Measurements from ENCODE around the gene MCM3AP.

The MCM3AP gene

GRCh38 chr21:46220275-46220810 is 65.1 kb downstream of the MCM3AP start:
- Histone ChIP-seq H3K27me3 (ENCODE audit: control insufficient read depth, insufficient read depth, low read length) (no peaks in the 10 kb centered on the region), H3K4me3 (ENCODE audit: low read length) (no peak overlapping the region), H3K36me3 (ENCODE audit: control insufficient read depth, low read depth, low read length) (peaks cover 34% of the 10 kb centered on the region), H3K4me1 (ENCODE audit: control insufficient read depth, low read depth, low read length) (no peaks in the 10 kb centered on the region), H3K9ac (ENCODE audit: low read length) (no peak overlapping the region), H3K27ac (ENCODE audit: low read length) (no peak overlapping the region), H3K9me3 (ENCODE audit: control insufficient read depth, low read depth, low read length) (no peaks in the 10 kb centered on the region)

GRCh38 chr21:46219591-46220239 is 65.7 kb downstream of the MCM3AP start:
- Histone ChIP-seq H3K27me3 (ENCODE audit: control insufficient read depth, insufficient read depth, low read length) (no peaks in the 10 kb centered on the region), H3K36me3 (ENCODE audit: control insufficient read depth, low read depth, low read length) (peaks cover 34% of the 10 kb centered on the region), H3K4me3 (ENCODE audit: low read length) (no peak overlapping the region), H3K4me1 (ENCODE audit: control insufficient read depth, low read depth, low read length) (no peaks in the 10 kb centered on the region), H3K27ac (ENCODE audit: low read length) (no peak overlapping the region), H3K9ac (ENCODE audit: low read length) (no peak overlapping the region), H3K9me3 (ENCODE audit: control insufficient read depth, low read depth, low read length) (no peaks in the 10 kb centered on the region)

GRCh38 chr21:46218906-46219590 is 66.4 kb downstream of the MCM3AP start:
- H3K27ac ChIP-seq (ENCODE audit: low read length): no peak overlapping the region
- H3K9ac ChIP-seq (ENCODE audit: low read length): no peak overlapping the region
- peaks cover 38% of the 10 kb centered on the region for H3K36me3 ChIP-seq (ENCODE audit: control insufficient read depth, low read depth, low read length)

GRCh38 chr21:46217511-46218196 is 67.8 kb downstream of the MCM3AP start:
- Histone ChIP-seq H3K27me3 (ENCODE audit: control insufficient read depth, insufficient read depth, low read length) (no peaks in the 10 kb centered on the region), H3K4me1 (ENCODE audit: control insufficient read depth, low read depth, low read length) (no peaks in the 10 kb centered on the region), H3K9me3 (ENCODE audit: control insufficient read depth, low read depth, low read length) (no peaks in the 10 kb centered on the region), H3K9ac (ENCODE audit: low read length) (no peak overlapping the region), H3K4me3 (ENCODE audit: low read length) (no peak overlapping the region), H3K27ac (ENCODE audit: low read length) (no peak overlapping the region), H3K36me3 (ENCODE audit: control insufficient read depth, low read depth, low read length) (peaks cover 45% of the 10 kb centered on the region)

More at GRCh38 chr21:46218906-46219590, 66.4 kb downstream of the MCM3AP start:
- no peaks in the 10 kb centered on the region for H3K27me3 ChIP-seq (ENCODE audit: control insufficient read depth, insufficient read depth, low read length)
- no peaks in the 10 kb centered on the region for H3K9me3 ChIP-seq (ENCODE audit: control insufficient read depth, low read depth, low read length)
- no peaks in the 10 kb centered on the region for H3K4me1 ChIP-seq (ENCODE audit: control insufficient read depth, low read depth, low read length)
- no peak overlapping the region for H3K4me3 ChIP-seq (ENCODE audit: low read length)

GRCh38 chr21:46216132-46216747 is 69.2 kb downstream of the MCM3AP start:
- Histone ChIP-seq H3K9me3 (ENCODE audit: control insufficient read depth, low read depth, low read length) (no peaks in the 10 kb centered on the region), H3K27ac (ENCODE audit: low read length) (no peak overlapping the region), H3K4me1 (ENCODE audit: control insufficient read depth, low read depth, low read length) (no peaks in the 10 kb centered on the region), H3K4me3 (ENCODE audit: low read length) (no peak overlapping the region), H3K9ac (ENCODE audit: low read length) (no peak overlapping the region), H3K36me3 (ENCODE audit: control insufficient read depth, low read depth, low read length) (peaks cover 35% of the 10 kb centered on the region), H3K27me3 (ENCODE audit: control insufficient read depth, insufficient read depth, low read length) (no peaks in the 10 kb centered on the region)

- H3K27me3 ChIP-seq (ENCODE audit: control insufficient read depth, insufficient read depth, low read length): no peaks in the 10 kb centered on the region
- H3K9ac ChIP-seq (ENCODE audit: low read length): no peak overlapping the region
- H3K27ac ChIP-seq (ENCODE audit: low read length): no peak overlapping the region
- H3K36me3 ChIP-seq (ENCODE audit: control insufficient read depth, low read depth, low read length): peaks cover 36% of the 10 kb centered on the region
- H3K9me3 ChIP-seq (ENCODE audit: control insufficient read depth, low read depth, low read length): no peaks in the 10 kb centered on the region
- H3K4me1 ChIP-seq (ENCODE audit: control insufficient read depth, low read depth, low read length): no peaks in the 10 kb centered on the region
- H3K4me3 ChIP-seq (ENCODE audit: low read length): no peak overlapping the region
These were observed 69.8 kb downstream of the MCM3AP start for GRCh38 chr21:46215436-46216131.

GRCh38 chr21:46214478-46215340 is 70.7 kb downstream of the MCM3AP start:
- H3K9me3 ChIP-seq (ENCODE audit: control insufficient read depth, low read depth, low read length): no peaks in the 10 kb centered on the region
- peaks cover 34% of the 10 kb centered on the region for H3K36me3 ChIP-seq (ENCODE audit: control insufficient read depth, low read depth, low read length)
- H3K27me3 ChIP-seq (ENCODE audit: control insufficient read depth, insufficient read depth, low read length): no peaks in the 10 kb centered on the region
- no peak overlapping the region for H3K4me3 ChIP-seq (ENCODE audit: low read length)
- H3K27ac ChIP-seq (ENCODE audit: low read length): no peak overlapping the region
- H3K4me1 ChIP-seq (ENCODE audit: control insufficient read depth, low read depth, low read length): no peaks in the 10 kb centered on the region
- H3K9ac ChIP-seq (ENCODE audit: low read length): no peak overlapping the region

GRCh38 chr21:46213620-46214286 is 71.7 kb downstream of the MCM3AP start:
- Histone ChIP-seq H3K4me3 (ENCODE audit: low read length) (no peak overlapping the region), H3K36me3 (ENCODE audit: control insufficient read depth, low read depth, low read length) (peaks cover 29% of the 10 kb centered on the region), H3K27me3 (ENCODE audit: control insufficient read depth, insufficient read depth, low read length) (no peaks in the 10 kb centered on the region), H3K27ac (ENCODE audit: low read length) (no peak overlapping the region), H3K9ac (ENCODE audit: low read length) (no peak overlapping the region), H3K4me1 (ENCODE audit: control insufficient read depth, low read depth, low read length) (no peaks in the 10 kb centered on the region), H3K9me3 (ENCODE audit: control insufficient read depth, low read depth, low read length) (no peaks in the 10 kb centered on the region)

- no peaks in the 10 kb centered on the region for H3K27me3 ChIP-seq (ENCODE audit: control insufficient read depth, insufficient read depth, low read length)
- H3K4me3 ChIP-seq (ENCODE audit: low read length): no peak overlapping the region
- no peaks in the 10 kb centered on the region for H3K9me3 ChIP-seq (ENCODE audit: control insufficient read depth, low read depth, low read length)
- peaks cover 29% of the 10 kb centered on the region for H3K36me3 ChIP-seq (ENCODE audit: control insufficient read depth, low read depth, low read length)
- H3K27ac ChIP-seq (ENCODE audit: low read length): no peak overlapping the region
- H3K4me1 ChIP-seq (ENCODE audit: control insufficient read depth, low read depth, low read length): no peaks in the 10 kb centered on the region
- no peak overlapping the region for H3K9ac ChIP-seq (ENCODE audit: low read length)
These were observed 72.5 kb downstream of the MCM3AP start for GRCh38 chr21:46212721-46213484.

Measured in iPS-18a (cell line).